H1 (cell line): Measurements from ENCODE around the gene FGD6. TPM values are rescaled to one million over a fixed set of nuclear protein-coding genes. Genes with fewer than 3 reads are reported as not detected.

Experiments
- KDM4A ChIP-seq: IDR thresholded peaks from one replicate; pipeline ENCODE4 v1.7.1; 2012; ENCODE audit warnings: low read depth, mild to moderate bottlenecking, moderate library complexity, low read length, inconsistent platforms; ENCODE audit not compliant: severe bottlenecking
- PHF8 ChIP-seq: fragments of 200-600 bp; sonication (generic); conservative IDR thresholded peaks from 2 replicates; pipeline ENCODE4 v1.7.1; 2012; ENCODE audit warnings: low read depth, mild to moderate bottlenecking, inconsistent platforms, low read length, moderate library complexity
- polyA plus RNA-seq, 7 experiments: library from polyadenylated mRNA; depleted of rRNA in 3 of 7; stranded (reverse) in 5 of 7; unstranded in 2 of 7; fragments of >200 nt in 5 of 7; fragments of 200-250 nt in 2 of 7; gene quantifications; 1 replicate in 5 of 7; 2 replicates in 1 of 7; 4 replicates in 1 of 7; pipeline versions ENCODE4 v1.2.1 to v1.2.3, GENCODE V29; 2011 to 2013; ENCODE audit warnings: missing spikeins in 2 of 7, mixed read lengths in 2 of 7
- total RNA-seq: library from RNA; stranded (reverse); fragmentation: NEBNext Ultra II Directional; extraction: Animal tissue kit (Norgen Biotek cat#: 25700); gene quantifications from 2 replicates; pipeline ENCODE4 v1.2.1, GENCODE V29; 2021

The FGD6 gene
- total and polyA plus RNA-seq, 2 of the 8 experiments (the other 6 are each of a cell fraction or from before 2014, with no cell fraction given), result 12.2 to 24.3 TPM

DNA sequence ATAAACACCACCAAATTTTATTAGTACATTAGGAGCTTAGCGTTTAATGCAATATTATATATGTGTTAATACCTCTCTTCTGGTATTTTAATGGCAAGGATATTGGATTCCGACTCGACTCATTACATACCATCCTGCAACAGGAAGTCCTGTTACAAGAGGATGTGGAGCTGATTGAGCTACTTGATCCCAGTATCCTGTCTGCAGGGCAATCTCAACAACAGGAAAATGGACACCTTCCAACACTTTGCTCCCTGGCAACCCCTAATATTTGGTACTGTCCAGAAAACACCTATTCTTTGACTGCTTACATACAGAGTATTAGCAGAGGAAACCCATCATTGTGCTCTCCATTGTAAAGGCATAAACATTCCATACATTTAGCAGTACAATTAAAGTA is 45.5 kb upstream of the FGD6 start (continued):
- TF ChIP-seq KDM4A, result no peak
- TF ChIP-seq PHF8, result no peak
